Skeletal muscle cell (primary cell): ENCODE measurements around the gene PTMS.

Experiments
- DNase-seq: peaks from one replicate; pipeline ENCODE4 v3.0.0-alpha.2; 2010; ENCODE audit warnings: low read depth
- H3K4me3 ChIP-seq: 2 replicates; pipeline ENCODE4 v1.5.1; 2011; ENCODE audit warnings: low read depth, mild to moderate bottlenecking, control low read depth, low read length, moderate library complexity

PTMS gene

GRCh38 chr12:6751767-6752166 is 14.4 kb upstream of the PTMS start:
- DNase-seq: no peak
- H3K4me3 ChIP-seq: peak overlapping the region; percentile 95

GRCh38 chr12:6752167-6752920 is 13.8 kb upstream of the PTMS start:
- no peak for DNase-seq
- peak overlapping the region; percentile 95 for H3K4me3 ChIP-seq

- peak within 1 kb of the TSS; percentile 95 for H3K4me3 ChIP-seq
- DNase-seq: peak; percentile 98
Observed at GRCh38 chr12:6752921-6753771, 13.0 kb upstream of the PTMS start, which contains the start of gene MLF2. MLF2 (minus strand) TSS chr12:6753141; CDS start chr12:6752334, 807 bp downstream.

- DNase-seq: no peak
- H3K4me3 ChIP-seq: no peak overlapping the region
Observed at GRCh38 chr12:6753772-6754356, 12.3 kb upstream of the PTMS start.

- DNase-seq: no peak
- H3K4me3 ChIP-seq: no peak overlapping the region
Observed at GRCh38 chr12:6754411-6754810, 11.8 kb upstream of the PTMS start.

GRCh38 chr12:6757028-6757690 is 9.0 kb upstream of the PTMS start:
- no peak overlapping the region for H3K4me3 ChIP-seq
- DNase-seq: no peak

- no peak overlapping the region for H3K4me3 ChIP-seq
Observed at GRCh38 chr12:6758506-6759095, 7.6 kb upstream of the PTMS start.

GRCh38 chr12:6759741-6760140 is 6.4 kb upstream of the PTMS start:
- no peak overlapping the region for H3K4me3 ChIP-seq
- DNase-seq: no peak

More at GRCh38 chr12:6758506-6759095, 7.6 kb upstream of the PTMS start:
- DNase-seq: no peak

GRCh38 chr12:6763380-6763779 is 2.8 kb upstream of the PTMS start:
- no peak for DNase-seq
- peak overlapping the region; percentile 22 for H3K4me3 ChIP-seq

- DNase-seq: peak; percentile 97
- peak overlapping the region; percentile 22 for H3K4me3 ChIP-seq
Observed at GRCh38 chr12:6764011-6764828, 1.9 kb upstream of the PTMS start.

- no peak for DNase-seq
- H3K4me3 ChIP-seq: peak overlapping the region; percentile 93
Observed at GRCh38 chr12:6765048-6765633, 1.0 kb upstream of the PTMS start.

GRCh38 chr12:6766651-6767349 is 637 bp downstream of the PTMS start:
- no peak for DNase-seq
- peak overlapping the region; percentile 93 for H3K4me3 ChIP-seq

- peak overlapping the region; percentile 93 for H3K4me3 ChIP-seq
- no peak for DNase-seq
Observed at GRCh38 chr12:6767353-6768319, 1.5 kb downstream of the PTMS start.

- peak overlapping the region; percentile 93 for H3K4me3 ChIP-seq
- DNase-seq: no peak
Observed at GRCh38 chr12:6768437-6768914, 2.3 kb downstream of the PTMS start.

- no peak for DNase-seq
- H3K4me3 ChIP-seq: peak overlapping the region; percentile 93
Observed at GRCh38 chr12:6768990-6769389, 2.8 kb downstream of the PTMS start.

GRCh38 chr12:6769666-6770065 is 3.5 kb downstream of the PTMS start:
- no peak overlapping the region for H3K4me3 ChIP-seq

More at GRCh38 chr12:6769666-6770065, 3.5 kb downstream of the PTMS start:
- DNase-seq: no peak
